IMR-90 (cell line): ENCODE measurements around the gene HTT-AS. TPM values are rescaled to one million over a fixed set of nuclear protein-coding genes. Genes with fewer than 3 reads are reported as not detected.

Source experiments
- ATAC-seq: fragments of 200-7000 bp; cut with Tn5 transposase; 2 replicates; pipeline ENCODE4 v1.9.1; 2020; ENCODE audit warnings: low read depth, mild to moderate bottlenecking, moderate library complexity
- BruUV-seq: library from RNA; stranded (reverse); fragments of 400-500 nt; replicated peaks from 2 replicates; lab custom pipeline; 2021; lab: Mats Ljungman, UMichigan
- CTCF ChIA-PET: fragments of 300-600 bp; formaldehyde crosslinking; extraction: SDS; loops from one replicate; lab custom pipeline; 2021; ENCODE audit warnings: antibody characterized with exemption; lab: Yijun Ruan, JAX
- POLR2A ChIA-PET: fragments of 300-600 bp; sonication (Branson Sonifier 250); formaldehyde crosslinking; loops from one replicate; lab custom pipeline; 2022; ENCODE audit warnings: antibody characterized with exemption; ENCODE audit not compliant: unreplicated experiment; lab: Charles Lee
- DNase-seq: peaks from one replicate; pipeline ENCODE4 v3.0.0; 2013
- H2AFZ ChIP-seq: replicated peaks from 2 replicates; pipeline ENCODE3; 2013; ENCODE audit warnings: low read length, mild to moderate bottlenecking; ENCODE audit not compliant: poor library complexity
- H2AK5ac ChIP-seq: 2 replicates; pipeline ENCODE4 v1.6.1; 2013; ENCODE audit warnings: low read depth, low read length, inconsistent platforms
- H2AK9ac ChIP-seq: replicated peaks from 2 replicates; pipeline ENCODE3; 2013; ENCODE audit warnings: mild to moderate bottlenecking, low read depth, low read length, moderate library complexity; ENCODE audit not compliant: poor library complexity
- H2BK120ac ChIP-seq: 2 replicates; pipeline ENCODE4 v1.6.1; 2013; ENCODE audit warnings: low read depth, low read length, inconsistent platforms
- H2BK15ac ChIP-seq: 3 replicates; pipeline ENCODE4 v1.6.1; 2013; ENCODE audit warnings: low read depth, low read length, inconsistent platforms
- H2BK20ac ChIP-seq: 2 replicates; pipeline ENCODE4 v1.6.1; 2013; ENCODE audit warnings: low read depth, mild to moderate bottlenecking, inconsistent platforms, low read length, moderate library complexity
- H2BK5ac ChIP-seq: 2 replicates; pipeline ENCODE4 v1.6.1; 2013; ENCODE audit warnings: mild to moderate bottlenecking, low read depth, low read length, inconsistent platforms; ENCODE audit not compliant: poor library complexity, severe bottlenecking
- H3K14ac ChIP-seq: replicated peaks from 2 replicates; pipeline ENCODE4 v1.6.1; 2013; ENCODE audit warnings: low read depth, low read length, inconsistent platforms
- H3K18ac ChIP-seq: 2 replicates; pipeline ENCODE4 v1.6.1; 2013; ENCODE audit warnings: low read depth, low read length, control low read depth
- H3K23ac ChIP-seq: 2 replicates; pipeline ENCODE4 v1.6.1; 2013; ENCODE audit warnings: low read depth, low read length, inconsistent platforms
- H3K27ac ChIP-seq: 2 replicates; pipeline ENCODE4 v1.5.1; 2013; ENCODE audit warnings: mild to moderate bottlenecking, control low read depth, low read length; ENCODE audit not compliant: insufficient read depth
- H3K27me3 ChIP-seq: 2 replicates; pipeline ENCODE4 v1.6.1; 2013; ENCODE audit warnings: low read length; ENCODE audit not compliant: control insufficient read depth, insufficient read depth
- H3K36me3 ChIP-seq: 2 replicates; pipeline ENCODE4 v1.6.1; 2013; ENCODE audit warnings: low read length, mixed read lengths; ENCODE audit not compliant: control insufficient read depth, insufficient read depth
- H3K4ac ChIP-seq: 2 replicates; pipeline ENCODE4 v1.6.1; 2013; ENCODE audit warnings: low read depth, low read length, inconsistent platforms
- H3K4me1 ChIP-seq: 2 replicates; pipeline ENCODE4 v1.6.1; 2013; ENCODE audit warnings: low read length, mixed read lengths; ENCODE audit not compliant: control insufficient read depth, insufficient read depth
- H3K4me2 ChIP-seq: 2 replicates; pipeline ENCODE4 v1.6.1; 2013; ENCODE audit warnings: low read depth, mild to moderate bottlenecking, control low read depth, low read length, moderate library complexity
- H3K4me3 ChIP-seq: 2 replicates; pipeline ENCODE4 v1.5.1; 2013; ENCODE audit warnings: low read depth, mild to moderate bottlenecking, control low read depth, low read length, moderate library complexity; ENCODE audit not compliant: insufficient read depth
- H3K56ac ChIP-seq: 2 replicates; pipeline ENCODE4 v1.6.1; 2013; ENCODE audit warnings: low read length, inconsistent platforms; ENCODE audit not compliant: insufficient read depth; ENCODE audit errors: extremely low read depth
- H3K79me1 ChIP-seq, 2 experiments: 2 replicates each; pipeline ENCODE4 v1.6.1; 2013; ENCODE audit warnings: low read length in 2 of 2, inconsistent platforms in 1 of 2, low read depth in 1 of 2
- H3K9ac ChIP-seq: 2 replicates; pipeline ENCODE4 v1.6.1; 2013; ENCODE audit warnings: low read depth, low read length, control low read depth
- H3K9me1 ChIP-seq: 2 replicates; pipeline ENCODE4 v1.6.1; 2013; ENCODE audit warnings: low read length, inconsistent platforms; ENCODE audit not compliant: insufficient read depth
- H3K9me3 ChIP-seq: 2 replicates; pipeline ENCODE4 v1.6.1; 2013; ENCODE audit warnings: low read length; ENCODE audit not compliant: control insufficient read depth, insufficient read depth
- H4K20me1 ChIP-seq: 2 replicates; pipeline ENCODE4 v1.6.1; 2013; ENCODE audit warnings: low read length, inconsistent platforms; ENCODE audit not compliant: insufficient read depth
- H4K5ac ChIP-seq: 2 replicates; pipeline ENCODE4 v1.6.1; 2013; ENCODE audit warnings: mild to moderate bottlenecking, low read depth, low read length, control low read depth
- H4K8ac ChIP-seq, 2 experiments: 2 replicates each; pipeline ENCODE4 v1.6.1; 2013; ENCODE audit warnings: low read depth in 2 of 2, low read length in 2 of 2, control low read depth in 1 of 2, inconsistent platforms in 1 of 2
- H4K91ac ChIP-seq: 2 replicates; pipeline ENCODE4 v1.6.1; 2013; ENCODE audit warnings: low read depth, low read length, inconsistent platforms; ENCODE audit not compliant: insufficient read depth
- USF2 ChIP-seq: fragments of 150-350 bp; IDR thresholded peaks from 2 replicates; pipeline ENCODE4 v1.6.1; 2017; ENCODE audit warnings: mild to moderate bottlenecking, antibody characterized with exemption, low read length, low read depth
- WGBS, 2 experiments: methylation state at CpG; one replicate each; pipeline versions ENCODE4 v1.1.5 to v1.1.7; 2013; ENCODE audit warnings: missing lambda C conversion rate in 2 of 2; ENCODE audit not compliant: insufficient read length in 1 of 2; ENCODE audit errors: extremely low coverage in 2 of 2; 5-methylcytosine and 5-hydroxymethylcytosine counted together
- dilution Hi-C: fragments of 300-500 bp; cut with HindIII; formaldehyde crosslinking; loops from one replicate; pipeline ENCODE4 v1.14.3; 2018; ENCODE audit warnings: low sequenced_read_pairs; ENCODE audit not compliant: unreplicated experiment
- in situ Hi-C: fragments of 300-500 bp; cut with MboI; formaldehyde crosslinking; loops from 3 replicates; pipeline ENCODE4 v1.14.3; 2019; ENCODE audit warnings: low sequenced_read_pairs, inconsistent platforms, mixed read lengths
- intact Hi-C: fragments of 100-400 bp; cut with micrococcal nuclease; formaldehyde crosslinking; loops from 2 replicates; pipeline ENCODE4 v1.10.0; 2022
- polyA plus RNA-seq, 3 experiments: library from polyadenylated mRNA; depleted of rRNA; stranded (reverse); fragments of >200 nt; gene quantifications; 2 replicates each; pipeline ENCODE4 v1.2.3, GENCODE V29; 2012; ENCODE audit warnings: low replicate concordance in 1 of 3
- total RNA-seq: library from RNA; depleted of rRNA; stranded (reverse); fragments of >200 nt; gene quantifications from 2 replicates; pipeline ENCODE4 v1.2.3, GENCODE V29; 2012

HTT-AS gene
- total and polyA plus RNA-seq, 2 of the 4 experiments (the other 2 are of a cell fraction): not detected

- Histone ChIP-seq H4K20me1 (peaks cover 3% of the 10 kb centered on the region; the same call in 1 of the 2 replicates), H2AK9ac (no peak overlapping the region), H3K14ac (no peak overlapping the region), H3K27me3 (peaks cover 7% of the 10 kb centered on the region), H4K8ac (no peak overlapping the region), H3K18ac (no peak overlapping the region), H3K9me1 (peaks cover 4% of the 10 kb centered on the region; the same call in 1 of the 2 replicates), H2BK5ac (no peak overlapping the region), H3K4me3 (no peak overlapping the region), H2AK5ac (no peak overlapping the region), H3K9me3 (no peaks in the 10 kb centered on the region), H3K4me2 (no peak overlapping the region), H2BK15ac (no peak overlapping the region), H3K4me1 (no peaks in the 10 kb centered on the region), H3K56ac (no peak overlapping the region), H3K9ac (no peak overlapping the region), H3K27ac (no peak overlapping the region), H4K91ac (no peak overlapping the region), H3K36me3 (no peaks in the 10 kb centered on the region), H2BK20ac (no peak overlapping the region), H2BK120ac (no peak overlapping the region), H3K23ac (no peak overlapping the region), H3K79me1 (no peaks in the 10 kb centered on the region; a peak in 1 of 4 replicates), H4K5ac (no peak overlapping the region), H3K4ac (no peak overlapping the region), H2AFZ (no peak overlapping the region)
- CTCF ChIA-PET: no interaction called here
- intact Hi-C loops (no loop called here), dilution Hi-C loops (no loop called here), in situ Hi-C loops (no loop called here)
- DNase-seq: no peak
- POLR2A ChIA-PET: no interaction called here
- no peak for TF ChIP-seq USF2
- BruUV-seq: no TSS peak
- no peak for ATAC-seq
- 27% methylated on average over 3 of the region's 16 CpGs; no CpG with 5 or more reads in 1 of the 2 experiments for WGBS, 2 experiments
These were observed 4.6 kb downstream of the HTT-AS start for GRCh38 chr4:3069661-3070199.
